ENCODE data around the gene METTL1.

DNA sequence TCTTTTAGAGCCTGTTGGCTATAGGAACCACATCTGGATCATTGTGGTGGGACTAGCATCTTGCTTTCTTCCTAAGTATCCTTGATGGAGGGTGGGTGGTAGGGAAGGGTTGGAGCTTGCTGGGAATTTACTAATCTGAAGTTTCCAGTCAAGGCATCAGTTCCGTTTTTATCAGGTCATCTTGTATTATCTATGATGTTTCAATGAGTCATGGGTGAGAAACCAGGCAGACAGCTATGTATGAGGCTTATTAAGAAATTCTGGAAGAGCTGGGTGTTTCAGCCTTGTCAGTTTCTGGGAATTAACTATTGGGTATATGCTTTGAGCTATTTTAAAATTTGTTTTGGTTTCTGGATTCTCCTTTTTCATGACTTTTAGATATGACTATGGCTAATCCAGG, 22.0 kb upstream of the METTL1 start:
- TF ChIP-seq, protein P1, sequence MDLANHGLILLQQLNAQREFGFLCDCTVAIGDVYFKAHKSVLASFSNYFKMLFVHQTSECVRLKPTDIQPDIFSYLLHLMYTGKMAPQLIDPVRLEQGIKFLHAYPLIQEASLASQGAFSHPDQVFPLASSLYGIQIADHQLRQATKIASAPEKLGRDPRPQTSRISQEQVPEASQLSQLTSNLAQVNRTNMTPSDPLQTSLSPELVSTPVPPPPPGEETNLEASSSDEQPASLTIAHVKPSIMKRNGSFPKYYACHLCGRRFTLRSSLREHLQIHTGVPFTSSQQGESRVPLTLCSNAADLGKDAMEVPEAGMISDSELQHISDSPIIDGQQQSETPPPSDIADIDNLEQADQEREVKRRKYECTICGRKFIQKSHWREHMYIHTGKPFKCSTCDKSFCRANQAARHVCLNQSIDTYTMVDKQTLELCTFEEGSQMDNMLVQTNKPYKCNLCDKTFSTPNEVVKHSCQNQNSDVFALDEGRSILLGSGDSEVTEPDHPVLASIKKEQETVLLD (IDR thresholded peaks at IDR 0.05), result no peak
- TF ChIP-seq, protein P2, sequence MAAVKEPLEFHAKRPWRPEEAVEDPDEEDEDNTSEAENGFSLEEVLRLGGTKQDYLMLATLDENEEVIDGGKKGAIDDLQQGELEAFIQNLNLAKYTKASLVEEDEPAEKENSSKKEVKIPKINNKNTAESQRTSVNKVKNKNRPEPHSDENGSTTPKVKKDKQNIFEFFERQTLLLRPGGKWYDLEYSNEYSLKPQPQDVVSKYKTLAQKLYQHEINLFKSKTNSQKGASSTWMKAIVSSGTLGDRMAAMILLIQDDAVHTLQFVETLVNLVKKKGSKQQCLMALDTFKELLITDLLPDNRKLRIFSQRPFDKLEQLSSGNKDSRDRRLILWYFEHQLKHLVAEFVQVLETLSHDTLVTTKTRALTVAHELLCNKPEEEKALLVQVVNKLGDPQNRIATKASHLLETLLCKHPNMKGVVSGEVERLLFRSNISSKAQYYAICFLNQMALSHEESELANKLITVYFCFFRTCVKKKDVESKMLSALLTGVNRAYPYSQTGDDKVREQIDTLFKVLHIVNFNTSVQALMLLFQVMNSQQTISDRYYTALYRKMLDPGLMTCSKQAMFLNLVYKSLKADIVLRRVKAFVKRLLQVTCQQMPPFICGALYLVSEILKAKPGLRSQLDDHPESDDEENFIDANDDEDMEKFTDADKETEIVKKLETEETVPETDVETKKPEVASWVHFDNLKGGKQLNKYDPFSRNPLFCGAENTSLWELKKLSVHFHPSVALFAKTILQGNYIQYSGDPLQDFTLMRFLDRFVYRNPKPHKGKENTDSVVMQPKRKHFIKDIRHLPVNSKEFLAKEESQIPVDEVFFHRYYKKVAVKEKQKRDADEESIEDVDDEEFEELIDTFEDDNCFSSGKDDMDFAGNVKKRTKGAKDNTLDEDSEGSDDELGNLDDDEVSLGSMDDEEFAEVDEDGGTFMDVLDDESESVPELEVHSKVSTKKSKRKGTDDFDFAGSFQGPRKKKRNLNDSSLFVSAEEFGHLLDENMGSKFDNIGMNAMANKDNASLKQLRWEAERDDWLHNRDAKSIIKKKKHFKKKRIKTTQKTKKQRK (IDR thresholded peaks at IDR 0.05; ENCODE audit: borderline replicate concordance, low read depth, low read length), result no peak
- no peak for TF ChIP-seq TAF1 (IDR thresholded peaks at IDR 0.05; ENCODE audit: control insufficient read depth, extremely low read depth, insufficient read depth, low read length, severe bottlenecking)
- no peak for TF ChIP-seq HINFP (tag; conservative IDR thresholded peaks at IDR 0.05; ENCODE audit: low read depth)
- no peak for TF ChIP-seq ZNF24 (IDR thresholded peaks at IDR 0.05)
- no peak for TF ChIP-seq CREB5 (CRISPR knock-in tag; IDR thresholded peaks at IDR 0.05)
- no peak for TF ChIP-seq MAZ (CRISPR knock-in tag; conservative IDR thresholded peaks at IDR 0.05 in 1 of 2, IDR thresholded peaks at IDR 0.05 in 1 of 2)
- no peak for TF ChIP-seq SETDB1 (IDR thresholded peaks at IDR 0.05; ENCODE audit: low read length)
- TF ChIP-seq ZBTB11 (CRISPR knock-in tag; IDR thresholded peaks at IDR 0.05), result no peak
- no peak for TF ChIP-seq ESRRA (IDR thresholded peaks at IDR 0.05; ENCODE audit: borderline replicate concordance, low read depth)
- no peak for TF ChIP-seq RFX5 (IDR thresholded peaks at IDR 0.05; ENCODE audit: low read depth, low read length)
- no peak for TF ChIP-seq MEF2D (tag; conservative IDR thresholded peaks at IDR 0.05; ENCODE audit: low read depth)

Data from K562 (cell line).